ENCODE data around the gene LUZP1.

Gene LUZP1

DNA sequence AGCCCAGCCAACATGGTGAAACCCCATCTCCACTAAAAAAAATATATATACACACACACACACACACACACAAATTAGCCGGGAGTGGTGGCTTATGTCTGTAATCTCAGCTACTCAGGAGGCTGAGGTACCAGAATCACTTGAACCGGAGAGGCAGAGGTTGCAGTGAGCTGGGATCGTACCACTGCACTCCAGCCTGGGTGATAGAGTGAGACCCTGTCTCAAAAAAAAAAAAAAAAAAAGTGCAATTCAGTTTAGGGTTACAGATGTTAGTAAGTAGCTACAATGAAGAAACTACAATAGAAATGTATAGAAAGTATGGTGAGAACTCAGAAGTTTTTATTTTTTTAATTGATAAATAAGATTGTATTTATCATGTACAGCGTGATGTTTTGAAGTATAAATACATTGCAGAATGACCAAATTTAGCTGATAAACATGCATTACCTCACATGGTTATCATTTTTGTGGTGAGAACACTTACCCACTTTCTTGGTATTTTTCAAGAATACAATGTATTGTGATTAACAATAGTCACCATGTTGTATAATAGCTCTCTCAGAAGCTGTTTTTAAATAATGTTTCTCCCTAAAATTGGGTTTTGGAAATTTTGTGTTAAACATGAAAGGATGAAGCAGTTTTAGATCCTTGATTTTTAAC, 131.4 kb downstream of the LUZP1 start:
- TF ChIP-seq, protein P1, sequence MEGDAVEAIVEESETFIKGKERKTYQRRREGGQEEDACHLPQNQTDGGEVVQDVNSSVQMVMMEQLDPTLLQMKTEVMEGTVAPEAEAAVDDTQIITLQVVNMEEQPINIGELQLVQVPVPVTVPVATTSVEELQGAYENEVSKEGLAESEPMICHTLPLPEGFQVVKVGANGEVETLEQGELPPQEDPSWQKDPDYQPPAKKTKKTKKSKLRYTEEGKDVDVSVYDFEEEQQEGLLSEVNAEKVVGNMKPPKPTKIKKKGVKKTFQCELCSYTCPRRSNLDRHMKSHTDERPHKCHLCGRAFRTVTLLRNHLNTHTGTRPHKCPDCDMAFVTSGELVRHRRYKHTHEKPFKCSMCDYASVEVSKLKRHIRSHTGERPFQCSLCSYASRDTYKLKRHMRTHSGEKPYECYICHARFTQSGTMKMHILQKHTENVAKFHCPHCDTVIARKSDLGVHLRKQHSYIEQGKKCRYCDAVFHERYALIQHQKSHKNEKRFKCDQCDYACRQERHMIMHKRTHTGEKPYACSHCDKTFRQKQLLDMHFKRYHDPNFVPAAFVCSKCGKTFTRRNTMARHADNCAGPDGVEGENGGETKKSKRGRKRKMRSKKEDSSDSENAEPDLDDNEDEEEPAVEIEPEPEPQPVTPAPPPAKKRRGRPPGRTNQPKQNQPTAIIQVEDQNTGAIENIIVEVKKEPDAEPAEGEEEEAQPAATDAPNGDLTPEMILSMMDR (IDR thresholded peaks at IDR 0.05; ENCODE audit: low read depth, low read length) = no peak
- no peak overlapping the region for H3K4me3 ChIP-seq (ENCODE audit: low read depth, low read length)

GRCh38 chr1:23035823-23036452, 132.7 kb downstream of the LUZP1 start:
- TF ChIP-seq, protein P1 (IDR thresholded peaks at IDR 0.05; ENCODE audit: low read depth, low read length) = no peak
- H3K4me3 ChIP-seq (ENCODE audit: low read depth, low read length) = no peak overlapping the region

Data from WI38 (cell line).